HG02981 (cell line): ENCODE measurements around the gene MFAP4.
"Not testable (repeated sequence)": the region's sequence is repeated elsewhere in the genome, so short reads cannot be mapped to it uniquely, and the experiment has no call there.

ENCODE experiments used
- ATAC-seq: cut with Tn5 transposase; IDR thresholded peaks from one replicate; pipeline ENCODE4 v1.9.1; 2021; ENCODE audit warnings: mild to moderate bottlenecking, moderate library complexity; ENCODE audit not compliant: unreplicated experiment

The MFAP4 gene

GRCh38 chr17:19359151-19359550 lies 27.8 kb downstream of the MFAP4 start:
- no peak for ATAC-seq

DNA sequence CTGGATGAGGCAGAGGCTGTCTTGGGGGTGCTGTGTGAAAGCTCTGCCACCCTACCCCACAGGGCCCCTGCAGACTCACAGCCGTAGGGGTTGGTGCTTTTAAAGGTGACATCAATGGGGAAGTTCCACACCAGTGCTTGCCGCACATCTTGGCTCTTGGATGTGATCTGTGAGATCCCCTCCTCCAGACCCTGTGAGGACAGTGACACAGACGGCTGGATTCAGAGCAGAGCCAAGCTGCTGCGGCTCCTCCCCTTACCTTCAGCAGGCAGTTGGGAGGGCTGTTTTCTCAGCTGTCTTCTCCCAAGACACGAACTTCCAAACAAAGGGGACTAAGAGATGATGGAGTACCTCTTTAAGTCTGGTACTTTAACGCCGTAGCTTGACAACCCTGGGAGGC lies 29.2 kb downstream of the MFAP4 start:
- no peak for ATAC-seq

- no peak for ATAC-seq
Measured at GRCh38 chr17:19357351-19357750, 29.6 kb downstream of the MFAP4 start.

DNA sequence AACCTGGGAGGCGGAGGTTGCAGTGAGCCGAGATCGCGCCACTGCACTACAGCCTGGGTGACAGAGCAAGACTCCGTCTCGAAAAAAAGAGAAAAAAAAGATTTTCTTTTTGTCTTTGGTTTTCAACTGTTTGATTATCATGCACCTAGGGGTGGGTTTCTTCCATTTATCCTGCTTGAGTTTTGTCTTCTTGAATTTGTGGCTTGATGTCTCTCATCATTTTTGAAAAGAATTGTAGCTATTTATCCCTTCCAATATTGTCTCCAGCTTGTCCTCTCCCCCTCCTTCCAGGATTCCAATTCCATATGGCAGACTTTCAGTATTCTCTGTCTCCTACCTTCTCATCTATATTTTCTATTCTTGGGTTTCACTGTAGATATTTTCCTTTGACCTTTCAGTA lies 32.2 kb downstream of the MFAP4 start:
- ATAC-seq, result no peak

GRCh38 chr17:19353401-19353800 lies 33.6 kb downstream of the MFAP4 start:
- ATAC-seq, result not testable (repeated sequence)

GRCh38 chr17:19348806-19349205 lies 38.2 kb downstream of the MFAP4 start:
- no peak for ATAC-seq

DNA sequence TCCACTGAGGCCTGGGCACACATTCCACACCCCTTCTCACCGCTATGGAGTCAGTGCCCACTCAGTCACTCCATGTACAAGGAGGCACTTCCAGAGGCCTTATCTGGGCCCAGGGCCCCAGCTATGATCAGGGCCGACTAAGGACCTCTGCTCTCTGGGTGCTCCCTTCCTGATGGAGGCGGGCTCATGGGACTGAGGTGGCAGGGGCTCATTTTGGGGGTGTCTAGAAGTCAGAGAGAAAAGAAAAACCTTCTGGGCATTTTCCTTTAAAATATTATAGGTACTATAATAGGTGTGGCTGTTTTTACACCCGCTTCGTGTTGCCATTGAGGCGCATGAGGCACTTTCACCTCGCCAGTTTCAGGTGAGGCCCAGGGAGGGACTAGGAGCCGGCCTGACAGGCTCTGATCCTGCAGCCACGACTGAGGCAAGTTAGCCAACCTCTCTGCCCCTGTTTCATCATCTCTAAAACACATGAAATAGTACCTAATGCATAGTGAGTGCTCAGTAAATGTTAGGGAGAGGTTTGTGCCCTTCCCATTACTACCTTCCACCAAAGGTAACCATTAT lies 38.8 kb downstream of the MFAP4 start:
- no peak for ATAC-seq

GRCh38 chr17:19347323-19348080 lies 39.5 kb downstream of the MFAP4 start:
- no peak for ATAC-seq

DNA sequence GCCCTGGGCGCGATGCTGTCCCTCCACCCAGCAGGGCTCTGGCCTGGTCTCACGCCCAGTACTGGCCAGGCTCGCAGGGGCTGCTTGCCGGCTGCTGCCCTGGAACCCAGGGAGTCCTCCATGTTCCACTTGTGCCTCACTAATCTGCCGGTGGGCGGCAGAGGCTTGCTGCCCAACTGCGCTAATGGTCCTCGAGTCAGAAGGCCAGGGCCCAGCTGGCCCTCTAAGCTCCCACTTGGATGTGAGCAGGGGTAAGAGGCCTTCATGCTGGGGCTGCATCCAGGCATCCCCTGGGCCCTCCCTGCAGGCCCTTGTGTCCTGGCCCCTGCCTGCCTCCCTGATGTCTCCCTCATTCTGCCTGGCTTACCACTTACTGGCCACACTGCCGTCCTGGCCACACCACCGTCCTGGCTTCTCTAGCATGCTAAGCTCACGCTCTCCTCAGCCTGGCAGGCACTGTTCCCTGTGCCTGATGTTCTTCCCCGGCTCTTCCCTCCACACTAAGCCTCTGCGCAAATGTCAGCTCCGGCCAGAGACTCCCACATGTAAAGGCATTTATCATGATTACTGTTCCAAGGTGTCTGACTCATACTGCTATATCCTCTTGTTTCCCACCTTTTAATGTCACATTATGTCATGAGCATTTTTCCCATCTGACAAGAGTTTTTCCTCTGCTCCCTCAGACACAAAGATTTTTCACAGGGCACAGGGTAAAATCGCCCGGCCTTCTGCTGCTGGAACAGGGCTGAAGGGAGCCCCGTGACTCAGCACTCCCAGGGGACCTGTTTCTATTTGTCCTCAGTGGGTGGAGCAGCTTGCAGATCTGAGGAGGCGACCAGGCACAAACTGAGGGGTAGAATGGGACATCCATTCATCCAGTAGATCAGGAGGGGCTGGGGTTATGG lies 40.4 kb downstream of the MFAP4 start:
- no peak for ATAC-seq

DNA sequence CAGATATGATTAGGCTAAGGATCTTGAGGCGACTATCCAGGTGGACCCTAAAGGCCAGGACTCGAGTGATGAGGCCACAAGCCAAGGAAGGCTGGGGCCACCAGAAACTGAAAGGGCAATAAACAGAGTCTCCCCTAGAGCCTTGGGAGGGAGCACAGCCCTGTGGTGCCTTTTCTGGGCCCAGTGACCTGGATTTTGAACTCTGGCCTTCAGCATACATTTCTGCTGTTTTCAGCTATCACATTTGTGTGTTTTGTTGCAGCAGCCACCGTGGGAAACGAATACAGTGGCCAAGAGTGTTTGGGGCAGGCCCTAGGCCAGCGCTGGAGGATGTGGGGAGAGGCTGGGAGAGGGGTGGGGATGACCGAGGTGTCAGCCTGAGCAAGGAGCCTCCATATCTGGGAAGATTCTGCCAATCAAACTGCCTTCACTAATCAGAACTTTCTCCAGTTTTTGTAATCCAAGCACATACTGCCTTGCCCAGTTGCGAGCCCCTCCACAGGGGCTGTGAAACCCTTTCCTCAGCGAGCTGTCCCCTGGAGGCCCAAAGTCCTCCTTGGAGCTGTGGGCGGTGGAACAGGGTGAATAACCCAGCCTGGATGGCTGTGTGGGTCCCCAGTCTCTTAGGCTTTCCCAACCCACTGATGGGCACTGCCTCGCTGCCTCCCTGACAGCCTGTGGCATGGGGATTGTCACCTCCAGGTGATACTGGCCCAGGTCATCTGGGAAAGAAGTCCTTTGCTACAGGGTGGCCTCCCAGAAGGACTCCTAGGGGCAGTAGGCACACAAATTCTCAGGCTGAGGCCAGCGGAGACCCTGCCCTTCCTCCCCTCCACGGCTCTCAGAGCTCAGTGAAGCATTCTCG lies 41.3 kb downstream of the MFAP4 start:
- ATAC-seq, result no peak

DNA sequence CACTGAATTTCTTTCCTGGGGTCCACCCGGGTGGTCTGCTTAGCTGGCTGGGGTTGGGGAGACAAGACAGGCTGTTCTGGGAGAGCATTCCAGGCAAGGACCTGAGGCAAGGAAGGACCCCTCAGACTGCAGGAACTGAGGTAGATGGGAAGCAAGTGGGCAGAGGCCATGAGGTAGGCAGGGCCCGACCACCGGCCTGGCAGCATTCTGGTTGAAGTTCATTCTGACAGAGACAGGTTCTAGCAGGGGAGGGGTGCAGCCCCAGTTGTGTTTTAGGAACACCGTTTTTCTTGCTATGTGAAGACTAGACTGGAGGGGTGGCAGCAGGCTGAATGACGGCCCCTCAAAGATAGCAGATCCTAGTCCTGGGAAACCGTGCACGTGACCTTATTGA lies 41.9 kb downstream of the MFAP4 start:
- no peak for ATAC-seq

DNA sequence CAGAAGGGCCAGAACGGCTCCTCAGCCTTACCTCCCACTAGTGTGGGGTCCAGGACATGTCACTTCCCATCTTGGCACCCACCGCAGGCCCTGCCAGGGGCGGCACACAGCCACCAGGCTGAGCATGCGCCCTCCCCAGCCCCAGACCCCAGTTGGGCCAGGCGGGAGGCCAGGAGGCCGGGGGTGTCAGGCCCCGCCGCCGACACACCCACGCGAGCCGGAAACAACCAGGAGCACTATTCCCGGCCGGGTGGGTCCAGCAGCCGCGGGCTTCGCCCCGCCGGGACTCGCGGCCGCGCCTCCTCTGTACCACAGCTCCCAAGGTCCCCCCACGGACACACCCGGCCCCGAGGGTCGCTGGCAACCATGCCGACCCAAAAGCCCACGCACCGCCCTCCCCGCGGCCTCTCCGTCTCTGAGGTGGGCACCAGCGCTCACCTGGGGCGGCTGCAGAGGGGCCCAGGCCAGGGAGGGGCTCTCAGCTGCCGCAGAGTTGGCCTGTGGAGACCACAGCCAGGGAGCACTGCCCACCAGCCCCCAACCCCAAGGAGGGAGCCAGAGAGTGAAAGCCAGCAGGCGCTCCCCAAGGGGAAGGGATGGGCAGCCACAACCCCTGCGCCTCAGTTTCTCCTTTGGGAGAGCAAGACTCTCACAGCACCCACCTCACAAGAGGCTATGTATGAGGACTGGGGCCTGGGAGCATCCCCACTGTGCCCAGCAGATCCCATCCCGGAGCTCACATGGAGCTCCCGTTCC lies 42.5 kb downstream of the MFAP4 start:
- ATAC-seq, result no peak

GRCh38 chr17:19343671-19344151 lies 43.3 kb downstream of the MFAP4 start:
- no peak for ATAC-seq

GRCh38 chr17:19343256-19343630 lies 43.7 kb downstream of the MFAP4 start:
- ATAC-seq, result no peak

GRCh38 chr17:19342611-19343255 lies 44.3 kb downstream of the MFAP4 start:
- no peak for ATAC-seq

GRCh38 chr17:19341641-19342610 lies 45.1 kb downstream of the MFAP4 start:
- no peak for ATAC-seq

DNA sequence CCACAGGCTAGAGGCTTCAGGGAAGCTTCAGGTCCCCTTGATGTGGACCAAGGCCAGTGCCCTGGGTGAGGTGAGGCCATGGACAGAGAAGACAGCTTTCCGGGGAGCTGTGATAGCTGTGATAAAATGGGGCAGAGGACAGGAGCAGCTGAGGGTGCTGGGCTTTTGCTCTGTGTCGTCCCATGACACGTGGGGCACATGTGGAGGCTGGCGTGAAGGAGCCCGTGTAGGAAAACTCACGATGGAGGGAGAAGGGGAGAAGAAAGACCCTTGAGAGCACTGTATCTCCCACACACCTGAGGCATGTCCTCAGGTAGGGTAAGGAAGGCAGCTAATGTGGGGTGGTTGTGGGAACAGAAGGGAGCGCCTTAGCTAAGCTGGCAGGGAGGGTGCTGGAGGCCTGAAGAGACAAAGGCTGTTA lies 45.8 kb downstream of the MFAP4 start:
- ATAC-seq, result no peak

GRCh38 chr17:19339341-19339815 lies 47.6 kb downstream of the MFAP4 start:
- ATAC-seq, result no peak
